GM18520 (cell line): ENCODE results near the gene ORAI1.

Source experiments
- ATAC-seq: cut with Tn5 transposase; IDR thresholded peaks from one replicate; pipeline ENCODE4 v1.9.1; 2021; ENCODE audit not compliant: unreplicated experiment

The ORAI1 gene

GRCh38 chr12:121689430-121689829 lies 63.1 kb downstream of the ORAI1 start:
- no peak for ATAC-seq
